NCI-H774 (cell line): ENCODE measurements around the gene RPL22.
A peak's percentile ranks its signal among the peaks of the same experiment; 100 is the strongest.

Source experiments
- DNase-seq: peaks from one replicate; lab custom pipeline; 2025; lab: John Stamatoyannopoulos, UW

RPL22 gene

GRCh38 chr1:6199298-6200187 lies at the start of gene RPL22:
Gene RPL22 (minus strand): TSS chr1:6199595. CDS start chr1:6199573, 22 bp downstream.
- DNase-seq, result peak; percentile 84

DNA sequence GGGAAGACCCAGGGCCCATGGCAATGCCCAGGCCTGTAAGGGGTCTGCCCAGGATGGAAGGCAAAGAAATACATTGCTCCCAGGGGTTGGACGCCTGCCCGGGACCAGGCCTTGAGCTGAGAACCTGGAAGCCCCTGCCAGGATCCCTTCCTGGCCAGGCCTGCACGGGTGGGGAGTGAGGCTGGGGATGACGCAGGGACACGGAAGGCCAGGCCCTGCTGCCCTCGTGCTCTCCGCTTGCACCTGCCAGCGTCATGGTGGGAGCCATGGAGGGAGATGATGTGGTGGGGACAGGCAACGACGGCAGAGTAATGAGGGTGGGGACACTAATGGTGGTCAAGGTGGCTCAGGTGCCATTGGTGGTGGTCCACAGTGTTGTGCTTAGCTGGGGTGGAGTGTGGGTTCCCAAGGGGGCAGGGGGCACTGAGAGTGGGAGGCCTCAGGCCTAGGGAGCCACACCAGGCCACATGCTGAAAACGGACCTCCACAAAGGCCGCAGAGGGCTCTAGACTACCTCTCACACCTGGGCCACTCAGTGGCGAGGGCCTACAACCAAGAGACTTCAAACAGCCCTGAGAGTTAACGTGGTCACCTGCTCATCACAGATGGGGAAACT lies 48.9 kb upstream of the RPL22 start:
- DNase-seq, result no peak

DNA sequence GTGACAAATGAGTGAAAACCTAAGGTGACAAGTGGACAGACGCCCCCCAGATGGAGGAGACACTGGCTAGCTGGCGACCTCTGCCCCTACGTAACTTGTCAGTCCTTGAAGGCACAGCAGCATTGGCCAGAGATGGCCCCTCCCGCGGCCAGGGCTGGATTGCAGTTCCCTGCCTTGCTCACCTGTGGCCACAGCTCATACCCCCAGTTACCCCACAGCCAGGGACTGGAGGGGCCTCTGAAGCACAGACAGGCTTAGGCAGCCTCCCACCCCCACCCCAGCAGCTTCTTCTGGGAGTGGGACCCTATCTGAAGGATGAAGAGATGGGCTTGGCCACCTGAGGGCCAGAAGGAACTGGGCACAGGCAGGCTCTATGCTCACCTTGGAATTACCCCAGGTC lies 48.3 kb upstream of the RPL22 start:
- DNase-seq, result no peak

- DNase-seq, result peak; percentile 31
Observed at GRCh38 chr1:6246497-6247467, 47.4 kb upstream of the RPL22 start.

- peak; percentile 45 for DNase-seq
Observed at GRCh38 chr1:6245869-6246496, 46.6 kb upstream of the RPL22 start.

DNA sequence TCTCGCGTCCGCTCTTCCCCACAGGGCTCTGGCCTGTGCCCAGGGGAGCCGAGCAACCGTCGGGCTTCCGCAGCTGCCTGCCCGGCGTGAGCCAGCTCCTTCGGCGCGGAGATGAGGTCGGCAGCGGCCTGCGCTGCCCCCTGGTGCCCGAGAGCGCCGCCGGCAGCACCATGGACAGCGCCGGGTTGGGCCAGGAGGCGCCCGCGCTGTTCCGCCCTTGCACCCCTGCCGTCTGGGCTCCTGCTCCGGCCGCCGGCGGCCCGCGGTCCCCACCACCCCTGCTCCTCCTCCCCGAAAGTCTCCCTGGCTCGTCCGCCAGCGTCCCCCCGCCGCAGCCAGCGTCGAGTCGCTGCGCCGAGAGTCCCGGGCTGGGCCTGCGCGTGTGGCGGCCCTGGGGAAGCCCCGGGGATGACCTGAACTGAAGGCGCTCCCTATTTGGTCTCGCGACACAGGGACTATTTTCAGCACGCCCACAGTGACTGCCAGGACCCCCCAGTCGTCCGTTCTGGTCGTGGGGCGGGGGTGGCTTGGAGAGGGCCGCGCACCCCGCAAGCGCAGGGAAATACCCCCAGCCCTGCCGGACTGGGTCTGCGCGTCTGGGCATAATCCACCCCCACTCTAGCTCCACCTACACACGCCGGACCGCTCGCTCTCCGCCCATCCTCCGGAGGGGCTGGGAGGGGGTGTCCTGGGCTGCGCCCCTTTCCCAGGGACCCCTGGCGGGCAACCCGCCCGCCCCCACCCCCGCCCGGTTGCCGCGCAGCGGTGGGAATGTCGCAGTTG lies 45.9 kb upstream of the RPL22 start:
- peak; percentile 50 for DNase-seq

- no peak for DNase-seq
Observed at GRCh38 chr1:6244401-6245049, 45.1 kb upstream of the RPL22 start.

GRCh38 chr1:6243993-6244392 lies 44.6 kb upstream of the RPL22 start, which contains the start of gene HES3:
Gene HES3 (plus strand): TSS chr1:6244179. CDS start chr1:6244366, 187 bp downstream.
- DNase-seq, result no peak

DNA sequence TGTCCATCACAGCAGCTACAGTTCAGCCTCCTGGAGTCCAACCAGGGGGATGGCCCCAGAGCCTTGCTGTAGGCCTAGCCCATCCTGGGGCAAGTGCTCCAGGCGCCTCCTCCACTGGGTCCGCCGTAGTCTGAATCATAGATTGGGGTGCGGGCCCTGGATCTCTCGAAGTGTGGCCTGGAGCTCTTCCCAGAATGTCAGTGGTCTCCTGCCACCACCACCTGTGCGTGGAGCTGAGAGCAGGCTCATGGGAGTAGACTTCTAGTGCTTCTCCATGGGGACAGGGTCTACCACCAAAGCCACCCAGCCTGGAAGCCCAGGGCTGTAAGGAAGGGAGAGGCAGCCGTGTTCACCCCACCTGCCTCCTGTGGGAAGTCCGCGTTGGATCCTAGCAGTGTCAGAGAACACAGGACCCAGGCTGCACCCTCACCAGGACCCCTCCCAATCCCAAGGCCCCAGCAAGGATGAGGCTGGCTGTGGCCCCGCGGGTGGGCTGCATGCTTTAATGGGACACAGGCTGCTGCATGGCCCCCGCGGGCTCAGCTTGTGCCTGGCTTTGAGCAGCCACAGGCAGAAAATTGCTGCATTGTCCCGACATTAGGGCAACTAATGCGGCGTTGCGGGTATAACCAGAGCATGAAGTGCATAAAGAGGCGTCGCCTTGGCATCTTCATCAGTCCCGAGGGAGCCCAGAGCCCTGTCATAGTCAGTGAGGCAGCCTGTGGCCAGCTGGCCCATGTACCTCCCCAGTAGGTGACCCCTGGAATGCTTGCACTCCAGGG lies 43.8 kb upstream of the RPL22 start:
- no peak for DNase-seq

DNA sequence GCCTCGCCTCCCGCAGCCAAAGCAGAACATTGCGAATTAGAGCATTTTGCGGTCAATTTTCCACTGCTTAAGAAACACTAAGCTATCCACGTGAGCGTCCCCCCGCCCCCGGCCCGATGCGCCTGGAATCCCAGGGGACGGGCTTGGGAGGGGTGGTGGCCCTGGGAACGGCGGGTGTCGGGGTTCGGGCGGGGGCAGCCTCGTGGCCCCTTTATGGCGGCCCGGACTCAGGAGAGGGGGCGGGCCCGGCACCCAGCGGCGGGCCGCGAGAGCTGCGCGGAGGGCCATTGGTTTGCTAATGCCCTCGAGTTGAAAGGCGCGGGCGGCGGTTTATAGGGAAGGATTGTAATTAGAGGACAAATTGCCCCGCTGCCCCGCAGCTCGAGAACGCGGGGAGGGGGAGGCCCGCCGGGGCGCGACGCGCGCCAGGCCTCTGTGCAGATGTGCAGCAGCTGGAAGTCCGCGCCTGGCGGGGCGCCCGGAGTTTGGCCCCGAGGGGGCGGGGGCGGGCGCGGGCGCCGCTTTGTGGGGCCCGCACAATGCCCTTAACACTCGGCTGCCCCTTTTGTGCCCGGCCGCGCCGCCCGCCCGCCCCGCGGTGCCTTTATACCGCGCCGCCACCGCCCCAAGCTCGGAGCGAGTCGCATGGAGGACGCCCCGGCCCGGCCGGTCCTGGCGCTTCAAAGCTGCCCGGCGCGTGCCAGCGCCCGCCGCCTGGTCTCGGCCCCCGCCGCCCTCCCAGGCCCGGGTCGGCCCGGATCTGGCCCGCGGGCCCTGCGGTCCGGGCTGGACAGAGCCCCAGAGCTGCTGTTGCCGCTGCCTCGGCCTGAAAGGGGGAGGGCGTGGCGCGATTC lies 42.7 kb upstream of the RPL22 start:
- DNase-seq, result no peak

GRCh38 chr1:6241107-6241886 lies 41.9 kb upstream of the RPL22 start:
- DNase-seq, result no peak

DNA sequence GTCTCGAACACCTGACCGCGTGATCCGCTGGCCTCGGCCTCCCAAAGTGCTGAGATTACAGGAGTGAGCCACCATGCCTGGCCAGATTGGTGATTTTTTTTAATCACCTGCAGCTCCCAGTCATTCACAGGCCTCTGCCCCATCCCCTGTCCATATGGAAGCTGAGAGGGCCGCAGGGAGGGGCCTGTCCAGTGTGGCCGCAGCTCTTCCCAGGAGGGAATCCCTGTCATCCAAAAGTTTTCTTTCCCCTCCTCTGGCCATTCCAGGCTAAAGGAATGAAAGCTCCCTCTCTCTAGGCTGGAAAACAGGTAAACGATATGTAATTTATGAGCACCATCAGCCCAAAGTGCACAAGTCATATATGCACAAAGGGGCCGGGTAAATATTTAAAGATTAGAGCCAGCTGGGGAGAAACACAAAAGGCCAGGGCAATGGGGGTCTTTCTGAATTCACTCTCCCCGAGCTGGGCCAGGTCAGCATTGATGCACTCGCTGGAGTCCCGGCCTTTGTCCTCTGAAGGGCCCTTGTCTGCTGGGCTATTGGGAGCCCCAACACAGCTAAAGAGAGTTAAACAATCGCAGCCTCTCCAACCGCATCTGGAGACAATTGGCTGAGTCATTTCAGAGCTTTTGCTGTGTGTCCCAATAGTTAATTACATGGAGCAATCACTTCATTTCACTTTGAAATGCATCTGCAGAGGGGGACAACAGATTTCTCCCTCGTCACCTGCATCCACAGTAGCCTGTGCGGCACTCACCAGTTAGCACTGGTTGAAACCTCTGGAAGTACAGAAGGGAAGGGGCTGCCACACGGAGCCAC lies 40.8 kb upstream of the RPL22 start:
- peak; percentile 10 for DNase-seq

GRCh38 chr1:6239213-6239752 lies 39.9 kb upstream of the RPL22 start:
- no peak for DNase-seq

DNA sequence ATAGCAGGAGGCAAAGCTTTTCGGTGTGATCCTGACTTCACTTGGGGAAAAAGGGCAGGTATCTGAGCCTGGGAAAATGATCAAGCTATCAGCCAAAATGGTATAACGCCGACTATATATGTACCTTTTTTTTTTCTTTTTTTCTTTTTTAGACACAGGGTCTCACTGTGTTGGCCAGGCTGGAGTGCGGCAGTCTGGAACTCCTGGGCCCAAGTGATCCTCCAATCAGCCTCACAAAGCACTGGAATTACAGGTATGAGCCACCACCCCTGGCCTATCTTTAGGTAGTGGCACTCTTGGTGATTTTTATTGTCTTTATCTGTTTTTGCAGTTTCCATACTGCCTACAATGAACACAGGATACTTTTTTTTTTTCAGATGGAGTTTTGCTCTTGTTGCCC lies 37.7 kb upstream of the RPL22 start:
- DNase-seq, result no peak

GRCh38 chr1:6235296-6235677 lies 35.9 kb upstream of the RPL22 start:
- no peak for DNase-seq

DNA sequence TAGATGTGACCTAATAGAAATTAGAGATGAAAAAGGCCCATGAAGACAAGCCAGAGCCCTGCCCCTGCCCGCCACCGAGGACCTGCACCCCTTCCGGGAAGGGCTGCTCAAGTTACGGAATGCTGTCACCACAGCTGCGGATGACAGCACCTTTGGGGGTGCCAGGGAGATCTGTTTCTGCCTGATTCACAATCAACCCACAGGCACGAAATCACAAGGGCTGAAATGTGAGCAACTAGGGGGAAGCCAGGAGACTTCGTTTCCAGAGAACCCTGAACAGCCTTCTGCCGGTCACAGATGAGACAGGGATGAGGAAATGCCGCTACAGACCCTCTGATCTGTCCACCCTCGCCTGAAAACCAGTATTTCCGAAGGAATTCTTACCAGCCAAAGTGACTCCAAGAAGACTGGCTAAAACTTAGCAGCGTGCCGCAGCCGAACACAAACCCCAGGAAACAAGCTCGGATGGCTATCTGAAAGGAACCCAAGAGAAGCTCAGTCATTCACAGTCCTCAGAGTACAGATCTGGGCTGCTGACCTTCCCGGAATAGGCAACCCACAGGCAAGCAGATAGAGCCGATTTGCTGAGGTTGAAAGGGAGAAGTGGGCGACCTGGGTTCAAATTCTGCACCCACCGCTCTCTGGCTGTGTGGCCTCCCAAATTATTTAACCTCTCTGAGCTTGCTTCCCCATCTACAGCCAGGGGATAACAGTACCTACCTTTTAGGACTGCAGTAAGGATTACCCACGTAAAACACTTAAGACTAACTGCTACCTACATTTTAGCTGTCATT lies 35.3 kb upstream of the RPL22 start:
- no peak for DNase-seq
